GM19438 (cell line): ENCODE data around the gene USP17L22.
"Not testable (repeated sequence)": the region's sequence is repeated elsewhere in the genome, so short reads cannot be mapped to it uniquely, and the experiment has no call there.

ENCODE experiments used
- ATAC-seq: cut with Tn5 transposase; IDR thresholded peaks from one replicate; pipeline ENCODE4 v1.9.1; 2021; ENCODE audit warnings: low read depth; ENCODE audit not compliant: unreplicated experiment

Gene USP17L22

GRCh38 chr4:9267319-9267718 lies at the start of gene USP17L22:
USP17L22 (plus strand) TSS chr4:9267619; CDS start chr4:9267619, 0 bp downstream.
- not testable (repeated sequence) for ATAC-seq

GRCh38 chr4:9219852-9220251 lies 47.6 kb upstream of the USP17L22 start, which contains the start of gene USP17L12:
USP17L12 (plus strand) TSS chr4:9220152; CDS start chr4:9220152, 0 bp downstream.
- ATAC-seq, result not testable (repeated sequence)

- not testable (repeated sequence) for ATAC-seq
These were observed 42.8 kb upstream of the USP17L22 start, which contains the start of gene USP17L13 for GRCh38 chr4:9224596-9224995. USP17L13 (plus strand) TSS chr4:9224896; CDS start chr4:9224896, 0 bp downstream.

GRCh38 chr4:9230249-9230648 lies 37.2 kb upstream of the USP17L22 start:
- ATAC-seq, result not testable (repeated sequence)

GRCh38 chr4:9234085-9234484 lies 33.3 kb upstream of the USP17L22 start, which contains the start of gene USP17L15:
USP17L15 (plus strand) TSS chr4:9234385; CDS start chr4:9234385, 0 bp downstream.
- not testable (repeated sequence) for ATAC-seq

- ATAC-seq, result not testable (repeated sequence)
These were observed 29.0 kb upstream of the USP17L22 start for GRCh38 chr4:9238461-9238860.

GRCh38 chr4:9243579-9243978 lies 23.8 kb upstream of the USP17L22 start, which contains the start of gene USP17L17:
USP17L17 (plus strand) TSS chr4:9243879; CDS start chr4:9243879, 0 bp downstream.
- ATAC-seq, result not testable (repeated sequence)

- not testable (repeated sequence) for ATAC-seq
These were observed 19.3 kb upstream of the USP17L22 start, which contains the start of gene USP17L18 for GRCh38 chr4:9247953-9248680. USP17L18 (plus strand) TSS chr4:9248630; CDS start chr4:9248630, 0 bp downstream.

- not testable (repeated sequence) for ATAC-seq
These were observed 14.3 kb upstream of the USP17L22 start, which contains the start of gene USP17L19 for GRCh38 chr4:9253078-9253477. USP17L19 (plus strand) TSS chr4:9253378; CDS start chr4:9253378, 0 bp downstream.

GRCh38 chr4:9257824-9258223 lies 9.6 kb upstream of the USP17L22 start, which contains the start of gene USP17L20:
USP17L20 (plus strand) TSS chr4:9258124; CDS start chr4:9258124, 0 bp downstream.
- not testable (repeated sequence) for ATAC-seq

- not testable (repeated sequence) for ATAC-seq
These were observed 4.8 kb upstream of the USP17L22 start, which contains the start of gene USP17L21 for GRCh38 chr4:9262572-9262971. USP17L21 (plus strand) TSS chr4:9262872; CDS start chr4:9262872, 0 bp downstream.

- not testable (repeated sequence) for ATAC-seq
These were observed 4.3 kb downstream of the USP17L22 start for GRCh38 chr4:9271719-9272118.
